DND-41 (cell line): ENCODE measurements around the gene TP53.

ENCODE experiments used
- EZH2 ChIP-seq: IDR thresholded peaks from 3 replicates; pipeline ENCODE4 v1.6.1; 2012; ENCODE audit warnings: borderline replicate concordance, low read depth, mild to moderate bottlenecking, moderate library complexity, low read length, inconsistent platforms; ENCODE audit not compliant: severe bottlenecking
- TF ChIP-seq, protein P1 (sequence below): IDR thresholded peaks from 2 replicates; pipeline ENCODE4 v1.5.1; 2012; ENCODE audit warnings: borderline replicate concordance, low read length, moderate library complexity, mild to moderate bottlenecking; ENCODE audit not compliant: poor library complexity, severe bottlenecking; ENCODE audit errors: extremely low read depth

DNA sequence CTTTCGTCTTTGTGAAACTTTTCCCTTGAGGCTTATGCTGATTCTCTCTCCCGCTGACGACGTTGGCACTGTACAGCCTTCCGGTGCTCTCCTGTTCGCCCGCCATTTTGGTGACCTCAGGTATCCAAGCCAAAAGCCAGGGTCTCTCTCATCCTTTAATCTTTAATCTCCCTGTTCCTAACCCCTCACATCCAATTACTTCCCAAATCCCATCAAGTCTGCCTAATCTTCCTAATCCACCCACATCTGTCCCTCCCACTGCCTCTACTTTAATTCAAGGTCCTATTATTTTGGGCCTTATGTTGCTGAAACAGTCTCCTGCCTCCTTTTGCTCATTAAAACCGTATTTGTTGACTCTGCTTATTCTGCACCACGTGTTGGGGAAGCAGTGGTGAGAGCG is 8.3 kb upstream of the TP53 start:
- no peak for TF ChIP-seq EZH2
- TF ChIP-seq, protein P1, sequence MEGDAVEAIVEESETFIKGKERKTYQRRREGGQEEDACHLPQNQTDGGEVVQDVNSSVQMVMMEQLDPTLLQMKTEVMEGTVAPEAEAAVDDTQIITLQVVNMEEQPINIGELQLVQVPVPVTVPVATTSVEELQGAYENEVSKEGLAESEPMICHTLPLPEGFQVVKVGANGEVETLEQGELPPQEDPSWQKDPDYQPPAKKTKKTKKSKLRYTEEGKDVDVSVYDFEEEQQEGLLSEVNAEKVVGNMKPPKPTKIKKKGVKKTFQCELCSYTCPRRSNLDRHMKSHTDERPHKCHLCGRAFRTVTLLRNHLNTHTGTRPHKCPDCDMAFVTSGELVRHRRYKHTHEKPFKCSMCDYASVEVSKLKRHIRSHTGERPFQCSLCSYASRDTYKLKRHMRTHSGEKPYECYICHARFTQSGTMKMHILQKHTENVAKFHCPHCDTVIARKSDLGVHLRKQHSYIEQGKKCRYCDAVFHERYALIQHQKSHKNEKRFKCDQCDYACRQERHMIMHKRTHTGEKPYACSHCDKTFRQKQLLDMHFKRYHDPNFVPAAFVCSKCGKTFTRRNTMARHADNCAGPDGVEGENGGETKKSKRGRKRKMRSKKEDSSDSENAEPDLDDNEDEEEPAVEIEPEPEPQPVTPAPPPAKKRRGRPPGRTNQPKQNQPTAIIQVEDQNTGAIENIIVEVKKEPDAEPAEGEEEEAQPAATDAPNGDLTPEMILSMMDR: no peak
